GM18508 (cell line): ENCODE measurements around the gene TRMT10C.

Source experiments
- ATAC-seq: cut with Tn5 transposase; IDR thresholded peaks from one replicate; pipeline ENCODE4 v1.9.1; 2021; ENCODE audit warnings: moderate number of reproducible peaks; ENCODE audit not compliant: insufficient read depth, unreplicated experiment

TRMT10C gene

GRCh38 chr3:101615525-101615924 lies 53.9 kb downstream of the TRMT10C start:
- no peak for ATAC-seq
